SK-N-MC (cell line): ENCODE results near the gene TMEM37.

Experiments used
- EZH2 ChIP-seq: fragments of 200-600 bp; sonication (generic); IDR thresholded peaks from one replicate; pipeline ENCODE4 v1.6.1; 2017; ENCODE audit warnings: antibody characterized with exemption
- POLR2AphosphoS5 ChIP-seq: IDR thresholded peaks from 2 replicates; pipeline ENCODE4 v1.6.1; 2012; ENCODE audit warnings: mild to moderate bottlenecking, low read depth, low read length, borderline replicate concordance

DNA sequence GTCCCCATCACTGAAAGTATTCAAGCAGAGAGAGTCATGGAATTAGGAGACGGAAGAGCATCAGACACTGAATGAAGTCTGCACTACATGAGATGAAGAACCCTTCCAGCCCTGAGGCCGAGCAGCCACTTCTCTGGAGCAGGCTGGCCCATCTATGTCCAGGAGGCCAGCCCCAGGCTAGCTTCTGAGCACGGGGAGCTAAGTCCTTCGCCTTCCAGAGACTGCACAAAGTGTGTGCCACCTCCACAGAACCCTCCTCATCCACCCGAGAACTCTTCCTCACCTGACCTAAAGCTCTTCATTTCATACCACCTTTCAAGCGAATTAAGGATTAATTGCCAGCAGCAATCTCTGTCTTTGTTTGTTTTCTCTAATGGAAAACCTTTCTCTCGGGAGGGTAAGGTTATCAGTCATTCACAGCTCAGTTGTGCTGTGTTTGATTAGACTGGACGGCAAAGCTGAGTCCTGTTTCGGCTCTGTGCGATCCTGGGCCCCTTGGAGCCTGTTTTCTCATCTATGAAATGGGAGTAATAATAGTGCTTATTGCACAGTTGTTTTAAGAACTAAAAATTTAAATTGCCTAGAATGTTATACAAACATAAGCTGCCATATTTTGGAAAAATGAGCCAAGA lies 54.7 kb downstream of the TMEM37 start:
- TF ChIP-seq POLR2AphosphoS5: no peak
- no peak for TF ChIP-seq EZH2
